ENCODE data around the gene RALGAPA1.

Gene RALGAPA1

GRCh38 chr14:35653045-35653444, 156.1 kb downstream of the RALGAPA1 start:
- H3K4me3 ChIP-seq (ENCODE audit: low read depth, low read length): no peak overlapping the region
- no peak for DNase-seq (ENCODE audit: low read depth)
- TF ChIP-seq CTCF (IDR thresholded peaks at IDR 0.05; ENCODE audit: low read depth, low read length) (no peak), MAX (IDR thresholded peaks at IDR 0.05; ENCODE audit: low read depth, low read length) (no peak), MYC (IDR thresholded peaks at IDR 0.05; ENCODE audit: low read depth, low read length) (no peak), POLR2A (IDR thresholded peaks at IDR 0.05; ENCODE audit: extremely low read depth, insufficient read length) (no peak)

- H3K4me3 ChIP-seq (ENCODE audit: low read depth, low read length): no peak overlapping the region
- no peak for TF ChIP-seq POLR2A (IDR thresholded peaks at IDR 0.05; ENCODE audit: extremely low read depth, insufficient read length)
- no peak for TF ChIP-seq MAX (IDR thresholded peaks at IDR 0.05; ENCODE audit: low read depth, low read length)
- TF ChIP-seq CTCF (IDR thresholded peaks at IDR 0.05; ENCODE audit: low read depth, low read length): no peak
- TF ChIP-seq MYC (IDR thresholded peaks at IDR 0.05; ENCODE audit: low read depth, low read length): no peak
- no peak for DNase-seq (ENCODE audit: low read depth)
Observed at GRCh38 chr14:35643513-35643912, 165.6 kb downstream of the RALGAPA1 start.

GRCh38 chr14:35637851-35638250, 171.2 kb downstream of the RALGAPA1 start:
- TF ChIP-seq POLR2A (IDR thresholded peaks at IDR 0.05; ENCODE audit: extremely low read depth, insufficient read length): no peak
- TF ChIP-seq MYC (IDR thresholded peaks at IDR 0.05; ENCODE audit: low read depth, low read length): no peak
- no peak for TF ChIP-seq CTCF (IDR thresholded peaks at IDR 0.05; ENCODE audit: low read depth, low read length)
- TF ChIP-seq MAX (IDR thresholded peaks at IDR 0.05; ENCODE audit: low read depth, low read length): no peak
- H3K4me3 ChIP-seq (ENCODE audit: low read depth, low read length): no peak overlapping the region
- no peak for DNase-seq (ENCODE audit: low read depth)

- DNase-seq (ENCODE audit: low read depth): no peak
- no peak for TF ChIP-seq CTCF (IDR thresholded peaks at IDR 0.05; ENCODE audit: low read depth, low read length)
- TF ChIP-seq POLR2A (IDR thresholded peaks at IDR 0.05; ENCODE audit: extremely low read depth, insufficient read length): no peak
- TF ChIP-seq MYC (IDR thresholded peaks at IDR 0.05; ENCODE audit: low read depth, low read length): no peak
- no peak for TF ChIP-seq MAX (IDR thresholded peaks at IDR 0.05; ENCODE audit: low read depth, low read length)
- no peak overlapping the region for H3K4me3 ChIP-seq (ENCODE audit: low read depth, low read length)
Observed at GRCh38 chr14:35637269-35637668, 171.8 kb downstream of the RALGAPA1 start.

GRCh38 chr14:35632676-35633075, 176.4 kb downstream of the RALGAPA1 start:
- TF ChIP-seq MAX (IDR thresholded peaks at IDR 0.05; ENCODE audit: low read depth, low read length): no peak
- TF ChIP-seq MYC (IDR thresholded peaks at IDR 0.05; ENCODE audit: low read depth, low read length): no peak
- no peak for TF ChIP-seq CTCF (IDR thresholded peaks at IDR 0.05; ENCODE audit: low read depth, low read length)
- TF ChIP-seq POLR2A (IDR thresholded peaks at IDR 0.05; ENCODE audit: extremely low read depth, insufficient read length): no peak
- no peak overlapping the region for H3K4me3 ChIP-seq (ENCODE audit: low read depth, low read length)
- DNase-seq (ENCODE audit: low read depth): peak; percentile 2

GRCh38 chr14:35632271-35632670, 176.8 kb downstream of the RALGAPA1 start:
- no peak for TF ChIP-seq POLR2A (IDR thresholded peaks at IDR 0.05; ENCODE audit: extremely low read depth, insufficient read length)
- TF ChIP-seq MYC (IDR thresholded peaks at IDR 0.05; ENCODE audit: low read depth, low read length): no peak
- TF ChIP-seq CTCF (IDR thresholded peaks at IDR 0.05; ENCODE audit: low read depth, low read length): no peak
- no peak for TF ChIP-seq MAX (IDR thresholded peaks at IDR 0.05; ENCODE audit: low read depth, low read length)
- H3K4me3 ChIP-seq (ENCODE audit: low read depth, low read length): no peak overlapping the region
- DNase-seq (ENCODE audit: low read depth): no peak

Measured in NB4 (cell line).